Panc1 (cell line): ENCODE measurements around the gene ROR1. TPM values are rescaled to one million over a fixed set of nuclear protein-coding genes. Genes with fewer than 3 reads are reported as not detected.
A peak's percentile ranks its signal among the peaks of the same experiment; 100 is the strongest.

Experiments
- ATAC-seq: fragments of 200-7000 bp; cut with Tn5 transposase; 2 replicates; pipeline ENCODE4 v1.9.1; 2020; ENCODE audit warnings: mild to moderate bottlenecking, moderate library complexity
- BruUV-seq: library from RNA; stranded (reverse); fragments of 400-500 nt; replicated peaks from 2 replicates; lab custom pipeline; 2021; lab: Mats Ljungman, UMichigan
- CTCF ChIA-PET: fragments of 300-600 bp; sonication (Branson Sonifier 250); formaldehyde crosslinking; loops from one replicate; lab custom pipeline; 2022; ENCODE audit warnings: antibody characterized with exemption; lab: Charles Lee
- POLR2A ChIA-PET: fragments of 300-600 bp; sonication (Branson Sonifier 250); formaldehyde crosslinking; loops from one replicate; lab custom pipeline; 2022; ENCODE audit warnings: antibody characterized with exemption; lab: Charles Lee
- DNase-seq: peaks from one replicate; pipeline ENCODE4 v3.0.0-alpha.2; 2010; ENCODE audit warnings: low read depth, low spot score
- H3K27ac ChIP-seq: 2 replicates; pipeline ENCODE4 v1.5.1; 2011; ENCODE audit warnings: mild to moderate bottlenecking, low read length, inconsistent platforms
- H3K27me3 ChIP-seq: fragments of 200-500 bp; sonication (Bioruptor generic); 2 replicates; pipeline ENCODE4 v1.6.0; 2014; ENCODE audit warnings: low read length, inconsistent platforms; ENCODE audit not compliant: control insufficient read depth, insufficient read depth
- H3K36me3 ChIP-seq: fragments of 200-500 bp; sonication (Bioruptor generic); 2 replicates; pipeline ENCODE4 v1.5.1; 2014; ENCODE audit warnings: inconsistent platforms, mild to moderate bottlenecking, low read length, moderate library complexity; ENCODE audit not compliant: control insufficient read depth, insufficient read depth
- H3K4me1 ChIP-seq: 2 replicates; pipeline ENCODE4 v1.5.1; 2011; ENCODE audit warnings: inconsistent platforms, mild to moderate bottlenecking, low read length, moderate library complexity; ENCODE audit not compliant: control insufficient read depth, insufficient read depth
- H3K4me3 ChIP-seq, 2 experiments: 2 replicates each; pipeline ENCODE4 v1.5.1; 2011 to 2012; ENCODE audit warnings: low read depth in 2 of 2, low read length in 2 of 2, mild to moderate bottlenecking in 2 of 2, inconsistent platforms in 1 of 2, moderate library complexity in 1 of 2
- H3K9me3 ChIP-seq: fragments of 200-500 bp; sonication (Bioruptor generic); 2 replicates; pipeline ENCODE4 v1.5.1; 2014; ENCODE audit warnings: low read depth, mild to moderate bottlenecking, inconsistent platforms, low read length, moderate library complexity; ENCODE audit not compliant: control insufficient read depth, insufficient read depth
- POLR2AphosphoS5 ChIP-seq: IDR thresholded peaks from 2 replicates; pipeline ENCODE4 v1.6.1; 2012; ENCODE audit warnings: mild to moderate bottlenecking, low read depth, low read length, moderate library complexity
- SIN3A ChIP-seq: IDR thresholded peaks from 2 replicates; pipeline ENCODE4 v1.6.1; 2012; ENCODE audit warnings: low read depth, mild to moderate bottlenecking, low read length, moderate library complexity, borderline replicate concordance; ENCODE audit not compliant: insufficient read depth
- TCF7L2 ChIP-seq: IDR thresholded peaks from 2 replicates; pipeline ENCODE4 v1.6.1; 2011; ENCODE audit warnings: mild to moderate bottlenecking, low read depth, low read length, inconsistent platforms
- in situ Hi-C: cut with HindIII; loops from 2 replicates; pipeline ENCODE4 v1.10.0; 2016; ENCODE audit warnings: low sequenced_read_pairs, low pct_unique_long_range_greater_than_20kb
- intact Hi-C: fragments of 100-400 bp; cut with micrococcal nuclease; formaldehyde crosslinking; loops from one replicate; pipeline ENCODE4 v1.10.0; 2022; ENCODE audit not compliant: unreplicated experiment
- total RNA-seq: library from RNA; stranded (reverse); gene quantifications from one replicate; pipeline ENCODE4 v1.2.1, GENCODE V29; 2021; ENCODE audit not compliant: unreplicated experiment
- TF ChIP-seq, protein P1 (sequence below): fragments of 450-650 bp; IDR thresholded peaks from 2 replicates; pipeline ENCODE4 v1.5.1; 2017; ENCODE audit warnings: mild to moderate bottlenecking
- TF ChIP-seq, protein P2 (sequence below), 2 experiments: IDR thresholded peaks; 2 replicates each; pipeline ENCODE4 v1.6.1; 2011 to 2012; ENCODE audit warnings: low read depth in 2 of 2, control low read depth in 1 of 2, low read length in 1 of 2, mild to moderate bottlenecking in 1 of 2, moderate library complexity in 1 of 2; ENCODE audit not compliant: insufficient read depth in 1 of 2

ROR1 gene
- total RNA-seq, 1 experiment from 2014 or later: 19.3 TPM

DNA sequence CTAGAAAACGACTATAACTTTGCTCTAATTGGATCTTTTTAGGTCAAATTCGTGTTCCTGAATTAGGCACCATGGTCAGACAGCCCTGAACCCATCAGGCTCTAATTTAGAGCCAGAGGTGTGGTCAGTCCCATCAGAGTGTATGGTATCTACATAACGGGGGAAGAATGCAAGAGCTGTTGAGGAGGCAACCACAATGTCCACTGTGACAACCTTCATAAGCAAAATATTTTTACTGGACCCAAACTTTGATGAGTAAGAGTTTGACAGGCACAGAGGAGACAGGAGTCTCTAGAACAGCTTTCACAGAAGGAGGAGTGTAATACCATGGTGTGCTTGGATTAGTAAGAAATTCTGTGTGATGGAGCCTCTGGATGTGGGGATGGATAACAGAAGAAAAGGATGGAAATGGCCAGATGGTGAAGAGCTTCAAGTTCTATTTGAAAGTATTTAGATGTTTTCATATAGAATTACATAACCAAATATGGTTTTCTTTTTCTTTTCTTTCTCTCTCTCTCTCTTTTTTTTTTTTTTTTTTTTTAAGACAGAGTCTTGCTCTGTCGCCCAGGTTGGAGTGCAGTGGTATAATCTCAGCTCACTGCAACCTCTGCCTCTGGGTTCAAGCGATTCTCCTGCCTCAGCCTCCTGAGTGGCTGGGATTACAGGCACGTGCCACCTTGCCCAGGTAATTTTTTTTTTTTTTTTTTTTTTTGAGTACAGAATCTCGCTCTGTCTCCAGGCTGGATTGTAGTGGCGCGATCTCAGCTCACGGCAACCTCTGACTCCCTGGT, 454.5 kb downstream of the ROR1 start:
- no peak for DNase-seq
- intact Hi-C loops (no loop called here), in situ Hi-C loops (loop anchor here (25.0 kb wide), 1 partner anchor 541 kb away; no protein-coding TSS in a partner anchor)
- ATAC-seq: 0 out of 2 replicates have a peak, but pooled peaks have one; percentile 49
- POLR2A ChIA-PET: interaction anchor here (0.6 kb wide), 1 partner anchor 16 kb away, joined by 6 read pairs; no protein-coding TSS in a partner anchor
- no peaks in the 10 kb centered on the region for H3K36me3 ChIP-seq
- BruUV-seq: no TSS peak
- H3K27ac ChIP-seq: no peak overlapping the region
- no peaks in the 10 kb centered on the region for H3K9me3 ChIP-seq
- H3K4me3 ChIP-seq: no peak overlapping the region
- CTCF ChIA-PET: interaction anchor here (0.7 kb wide), 2 partner anchors 64 to 454 kb away, joined by 5 to 6 read pairs; partner anchors contain the start of gene ROR1
- H3K27me3 ChIP-seq: no peaks in the 10 kb centered on the region
- TF ChIP-seq TCF7L2 (no peak), SIN3A (no peak)
- TF ChIP-seq, protein P1, sequence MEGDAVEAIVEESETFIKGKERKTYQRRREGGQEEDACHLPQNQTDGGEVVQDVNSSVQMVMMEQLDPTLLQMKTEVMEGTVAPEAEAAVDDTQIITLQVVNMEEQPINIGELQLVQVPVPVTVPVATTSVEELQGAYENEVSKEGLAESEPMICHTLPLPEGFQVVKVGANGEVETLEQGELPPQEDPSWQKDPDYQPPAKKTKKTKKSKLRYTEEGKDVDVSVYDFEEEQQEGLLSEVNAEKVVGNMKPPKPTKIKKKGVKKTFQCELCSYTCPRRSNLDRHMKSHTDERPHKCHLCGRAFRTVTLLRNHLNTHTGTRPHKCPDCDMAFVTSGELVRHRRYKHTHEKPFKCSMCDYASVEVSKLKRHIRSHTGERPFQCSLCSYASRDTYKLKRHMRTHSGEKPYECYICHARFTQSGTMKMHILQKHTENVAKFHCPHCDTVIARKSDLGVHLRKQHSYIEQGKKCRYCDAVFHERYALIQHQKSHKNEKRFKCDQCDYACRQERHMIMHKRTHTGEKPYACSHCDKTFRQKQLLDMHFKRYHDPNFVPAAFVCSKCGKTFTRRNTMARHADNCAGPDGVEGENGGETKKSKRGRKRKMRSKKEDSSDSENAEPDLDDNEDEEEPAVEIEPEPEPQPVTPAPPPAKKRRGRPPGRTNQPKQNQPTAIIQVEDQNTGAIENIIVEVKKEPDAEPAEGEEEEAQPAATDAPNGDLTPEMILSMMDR: no peak
- H3K4me1 ChIP-seq: no peaks in the 10 kb centered on the region; the same call in 1 of the 2 replicates

DNA sequence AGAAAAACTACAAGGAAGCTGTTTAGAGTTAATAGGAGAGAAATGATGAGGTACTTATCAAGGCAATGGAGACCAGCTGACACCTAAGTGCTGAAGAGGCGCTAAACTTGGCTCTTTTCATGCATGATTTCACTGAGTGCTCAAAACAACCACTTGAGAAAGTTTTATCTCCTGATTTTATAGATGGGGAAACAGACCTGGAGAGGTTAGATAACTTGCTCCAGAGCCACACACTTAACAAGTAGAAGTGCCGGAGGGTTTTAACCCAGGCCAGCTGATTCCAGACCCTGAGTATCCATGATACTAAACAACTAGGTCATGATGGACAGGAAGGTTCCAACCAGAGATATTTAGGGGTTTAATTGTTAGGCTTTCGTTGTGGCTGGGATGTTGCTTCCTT, 455.5 kb downstream of the ROR1 start:
- TF ChIP-seq TCF7L2 (no peak), POLR2AphosphoS5 (no peak), SIN3A (no peak)
- TF ChIP-seq, protein P2, sequence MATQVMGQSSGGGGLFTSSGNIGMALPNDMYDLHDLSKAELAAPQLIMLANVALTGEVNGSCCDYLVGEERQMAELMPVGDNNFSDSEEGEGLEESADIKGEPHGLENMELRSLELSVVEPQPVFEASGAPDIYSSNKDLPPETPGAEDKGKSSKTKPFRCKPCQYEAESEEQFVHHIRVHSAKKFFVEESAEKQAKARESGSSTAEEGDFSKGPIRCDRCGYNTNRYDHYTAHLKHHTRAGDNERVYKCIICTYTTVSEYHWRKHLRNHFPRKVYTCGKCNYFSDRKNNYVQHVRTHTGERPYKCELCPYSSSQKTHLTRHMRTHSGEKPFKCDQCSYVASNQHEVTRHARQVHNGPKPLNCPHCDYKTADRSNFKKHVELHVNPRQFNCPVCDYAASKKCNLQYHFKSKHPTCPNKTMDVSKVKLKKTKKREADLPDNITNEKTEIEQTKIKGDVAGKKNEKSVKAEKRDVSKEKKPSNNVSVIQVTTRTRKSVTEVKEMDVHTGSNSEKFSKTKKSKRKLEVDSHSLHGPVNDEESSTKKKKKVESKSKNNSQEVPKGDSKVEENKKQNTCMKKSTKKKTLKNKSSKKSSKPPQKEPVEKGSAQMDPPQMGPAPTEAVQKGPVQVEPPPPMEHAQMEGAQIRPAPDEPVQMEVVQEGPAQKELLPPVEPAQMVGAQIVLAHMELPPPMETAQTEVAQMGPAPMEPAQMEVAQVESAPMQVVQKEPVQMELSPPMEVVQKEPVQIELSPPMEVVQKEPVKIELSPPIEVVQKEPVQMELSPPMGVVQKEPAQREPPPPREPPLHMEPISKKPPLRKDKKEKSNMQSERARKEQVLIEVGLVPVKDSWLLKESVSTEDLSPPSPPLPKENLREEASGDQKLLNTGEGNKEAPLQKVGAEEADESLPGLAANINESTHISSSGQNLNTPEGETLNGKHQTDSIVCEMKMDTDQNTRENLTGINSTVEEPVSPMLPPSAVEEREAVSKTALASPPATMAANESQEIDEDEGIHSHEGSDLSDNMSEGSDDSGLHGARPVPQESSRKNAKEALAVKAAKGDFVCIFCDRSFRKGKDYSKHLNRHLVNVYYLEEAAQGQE (IDR thresholded peaks at IDR 0.05; ENCODE audit: insufficient read depth in 1 of 2, low read depth in 2 of 2, low read length in 1 of 2): no peak
- TF ChIP-seq, protein P1: no peak
- BruUV-seq: no TSS peak
- intact Hi-C loops (no loop called here), in situ Hi-C loops (loop anchor here (25.0 kb wide), 1 partner anchor 542 kb away; no protein-coding TSS in a partner anchor)
- CTCF ChIA-PET: interaction anchor here (0.7 kb wide), 1 partner anchor 455 kb away, joined by 6 read pairs; the partner anchor contains the start of gene ROR1
- H3K36me3 ChIP-seq: no peaks in the 10 kb centered on the region
- no peaks in the 10 kb centered on the region for H3K9me3 ChIP-seq
- no peaks in the 10 kb centered on the region for H3K27me3 ChIP-seq
- no peak overlapping the region for H3K4me3 ChIP-seq
- H3K4me1 ChIP-seq: no peaks in the 10 kb centered on the region; the same call in 1 of the 2 replicates
- DNase-seq (no peak), ATAC-seq (no peak)
- no peak overlapping the region for H3K27ac ChIP-seq
- POLR2A ChIA-PET: no interaction called here

Other genes starting within 250 kb of the ROR1 start
- gene PGM1, start 180.6 kb upstream of the ROR1 start, total RNA-seq: 77.2 TPM